GM19023 (cell line): Measurements from ENCODE around the gene TMIGD1.
"Not testable (repeated sequence)": the region's sequence is repeated elsewhere in the genome, so short reads cannot be mapped to it uniquely, and the experiment has no call there.

Source experiments
- ATAC-seq: cut with Tn5 transposase; IDR thresholded peaks from one replicate; pipeline ENCODE4 v1.9.1; 2021; ENCODE audit warnings: mild to moderate bottlenecking, moderate library complexity; ENCODE audit not compliant: unreplicated experiment

Gene TMIGD1

DNA sequence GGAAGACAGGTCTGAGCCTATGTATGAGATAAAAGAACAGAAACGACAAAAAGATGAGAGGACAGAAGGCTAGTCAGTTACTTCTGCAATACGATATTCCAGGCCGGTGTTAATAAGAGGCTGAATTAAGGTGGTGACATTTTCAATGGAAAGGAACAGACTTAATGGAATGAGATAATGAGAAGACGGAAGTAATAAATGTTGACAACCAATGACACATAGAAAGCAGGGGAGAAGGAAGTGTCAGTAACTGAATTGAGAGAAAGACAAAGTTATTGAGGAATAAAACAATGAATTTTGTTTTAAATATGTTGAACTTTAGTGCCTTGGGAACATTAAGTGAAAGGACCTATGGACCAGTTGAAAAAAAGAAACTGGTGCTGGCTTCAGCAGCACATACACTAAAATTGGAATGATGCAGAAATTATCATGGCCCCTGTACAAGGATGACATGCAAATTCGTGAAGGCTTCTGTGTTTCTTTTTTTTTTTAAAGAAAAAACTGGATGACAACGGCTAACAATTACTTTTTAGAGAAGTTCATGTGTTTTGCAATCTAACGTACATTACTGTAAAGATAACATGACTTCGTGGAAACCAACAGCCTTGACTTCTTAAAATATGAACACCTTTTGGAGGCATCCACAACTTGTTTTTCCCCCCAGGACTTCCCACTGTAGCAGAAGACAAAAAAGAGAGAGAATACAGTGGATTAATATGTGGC lies 26.4 kb upstream of the TMIGD1 start:
- ATAC-seq = no peak

GRCh38 chr17:30358055-30358760 lies 24.4 kb upstream of the TMIGD1 start:
- ATAC-seq = no peak

DNA sequence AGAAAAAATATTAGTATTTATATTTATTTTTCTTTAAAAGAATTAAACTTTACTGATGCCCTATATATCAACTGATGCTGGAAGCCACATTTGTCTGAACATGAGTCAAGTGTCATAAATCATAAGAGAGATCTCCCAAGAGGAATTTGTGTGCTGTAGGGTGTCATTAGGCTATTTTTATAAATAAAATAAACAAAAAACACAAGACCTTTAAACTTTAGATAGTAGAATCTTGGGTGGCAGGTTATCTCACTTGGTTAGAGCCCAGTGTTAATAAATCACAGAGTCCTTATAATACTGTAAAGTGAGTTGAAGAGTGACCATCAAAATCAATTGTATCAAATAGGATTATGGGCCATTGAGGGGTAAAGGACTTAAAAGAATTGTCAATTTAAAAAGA lies 23.6 kb upstream of the TMIGD1 start:
- no peak for ATAC-seq

- ATAC-seq = no peak
Measured at GRCh38 chr17:30354701-30355100, 20.8 kb upstream of the TMIGD1 start.

DNA sequence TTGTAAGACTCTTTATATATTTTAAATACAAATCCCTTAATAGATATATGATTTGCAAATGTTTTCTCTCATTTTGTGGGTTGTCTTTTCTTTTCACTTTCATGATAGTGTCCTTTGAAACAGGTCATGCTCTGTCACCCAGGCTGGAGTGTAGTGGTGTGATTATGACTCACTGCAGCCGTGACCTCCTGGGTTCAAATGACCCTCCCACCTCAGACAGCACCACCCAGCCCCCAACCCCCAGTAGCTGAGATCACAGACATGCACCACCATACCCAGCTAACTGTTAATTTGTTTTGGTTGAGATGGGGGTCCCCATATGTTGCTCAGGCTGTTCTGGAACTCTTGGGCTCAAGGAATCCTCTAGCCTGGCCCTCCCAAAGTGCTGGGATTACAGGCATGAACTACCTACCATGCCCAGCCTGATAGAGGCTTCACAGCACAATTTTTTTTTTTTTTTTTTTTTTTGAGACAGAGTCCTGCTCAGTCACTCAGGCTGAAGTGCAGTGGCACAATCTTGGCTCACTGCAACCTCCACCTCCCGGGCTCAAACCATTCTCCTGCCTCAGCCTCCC lies 18.5 kb upstream of the TMIGD1 start:
- no peak for ATAC-seq

DNA sequence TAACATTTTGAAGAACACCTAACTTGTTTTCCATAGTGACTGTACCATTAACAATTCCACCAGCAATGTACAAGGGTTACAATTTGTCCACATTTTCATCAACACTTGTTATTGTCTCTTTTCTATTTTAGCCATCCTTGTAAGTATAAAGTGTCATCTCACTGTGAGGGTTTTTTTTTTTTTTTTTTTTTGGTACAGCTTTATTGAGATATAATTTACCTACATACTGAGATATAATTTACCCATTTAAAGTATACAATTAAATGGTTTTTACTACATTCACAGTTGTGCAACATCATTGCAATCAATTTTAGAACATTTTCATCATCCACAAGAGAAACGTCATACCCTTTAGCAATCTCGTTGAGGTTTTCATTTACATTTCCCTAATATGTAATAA lies 17.9 kb upstream of the TMIGD1 start:
- no peak for ATAC-seq

DNA sequence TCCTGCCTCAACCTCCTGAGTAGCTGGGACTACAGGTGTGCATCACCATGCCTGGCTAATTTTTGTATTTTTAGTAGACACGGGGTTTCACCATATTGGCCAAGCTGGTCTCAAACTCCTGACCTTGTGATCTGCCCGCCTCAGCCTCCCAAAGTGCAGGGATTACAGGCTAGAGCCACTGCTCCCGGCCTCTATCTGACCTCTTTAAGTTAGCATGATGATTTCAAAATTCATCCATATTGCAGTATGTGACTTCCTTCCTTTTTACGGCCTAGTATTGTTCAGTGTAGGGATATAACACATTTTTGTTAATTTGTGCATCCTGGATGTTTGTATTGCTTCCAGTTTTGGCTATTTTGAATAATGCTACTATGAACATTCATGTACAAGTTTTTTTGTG lies 17.4 kb upstream of the TMIGD1 start:
- not testable (repeated sequence) for ATAC-seq

DNA sequence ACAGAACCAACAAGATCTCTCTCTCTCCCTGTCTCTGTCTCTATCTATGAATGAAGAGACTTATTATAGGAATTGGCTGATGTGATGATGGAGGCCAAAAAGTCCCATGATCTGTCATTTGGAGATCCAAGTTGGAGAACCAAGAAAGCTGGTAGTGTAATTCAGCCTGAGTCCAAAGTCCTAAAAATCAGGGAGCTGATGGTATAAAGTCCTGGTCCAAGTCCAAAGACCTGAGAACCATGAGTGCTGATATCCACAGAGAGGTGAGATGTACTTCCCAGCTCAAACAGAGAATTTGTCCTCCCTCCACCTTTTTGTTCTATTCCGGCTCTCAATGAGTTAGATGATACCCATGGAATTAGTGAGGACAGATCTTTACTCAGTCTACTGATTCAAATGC lies 15.4 kb upstream of the TMIGD1 start:
- no peak for ATAC-seq

- ATAC-seq = no peak
Measured at GRCh38 chr17:30347488-30347887, 13.6 kb upstream of the TMIGD1 start.

DNA sequence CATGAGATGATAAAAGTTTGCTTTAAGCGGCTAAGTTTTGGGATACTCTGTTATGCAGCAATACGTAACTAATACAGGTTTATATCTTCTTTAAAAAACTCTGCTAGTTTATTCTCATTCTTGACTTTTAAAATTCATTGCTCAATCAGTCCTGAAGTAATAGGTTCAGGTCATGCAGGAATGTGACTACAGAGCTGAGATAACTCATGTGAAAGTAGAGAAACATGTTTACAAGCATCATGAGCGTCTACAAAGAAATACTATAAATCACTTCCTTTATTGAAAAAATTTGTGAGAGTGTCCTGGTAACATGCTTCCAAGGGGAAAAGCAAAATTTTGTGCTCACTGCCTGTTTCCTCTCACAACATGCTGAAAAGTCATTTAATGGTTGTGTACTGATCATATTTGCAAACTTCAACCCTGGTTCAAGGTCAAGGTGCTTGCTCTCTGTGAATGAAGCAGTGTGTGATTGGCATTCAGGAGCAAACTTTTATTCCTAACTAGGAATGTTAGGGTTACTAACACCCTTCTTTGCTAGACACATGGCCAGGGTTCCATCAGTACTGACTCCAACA lies 12.5 kb upstream of the TMIGD1 start:
- no peak for ATAC-seq

- no peak for ATAC-seq
Measured at GRCh38 chr17:30345527-30346075, 11.7 kb upstream of the TMIGD1 start.

GRCh38 chr17:30345089-30345433 lies 11.2 kb upstream of the TMIGD1 start:
- no peak for ATAC-seq

GRCh38 chr17:30344283-30345088 lies 10.6 kb upstream of the TMIGD1 start:
- ATAC-seq = no peak

DNA sequence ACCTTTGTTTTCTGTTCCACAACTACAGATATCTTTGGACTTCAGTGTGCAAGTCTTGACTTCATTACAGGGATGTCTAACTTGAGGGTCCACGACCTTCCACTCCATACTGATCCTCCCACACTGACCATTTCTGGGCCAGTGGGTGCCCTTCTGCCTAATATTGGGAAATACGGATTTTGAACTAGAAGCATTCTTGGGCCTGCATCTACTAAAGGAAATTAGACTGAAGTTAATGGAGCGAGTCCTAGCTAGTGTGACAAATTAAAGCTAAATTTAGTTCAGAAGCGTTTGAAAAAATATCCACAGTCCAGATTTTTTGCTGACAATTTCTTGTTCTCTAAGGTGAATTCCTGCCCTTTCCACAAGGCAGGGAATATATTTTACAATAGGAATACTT lies 9.9 kb upstream of the TMIGD1 start:
- no peak for ATAC-seq

DNA sequence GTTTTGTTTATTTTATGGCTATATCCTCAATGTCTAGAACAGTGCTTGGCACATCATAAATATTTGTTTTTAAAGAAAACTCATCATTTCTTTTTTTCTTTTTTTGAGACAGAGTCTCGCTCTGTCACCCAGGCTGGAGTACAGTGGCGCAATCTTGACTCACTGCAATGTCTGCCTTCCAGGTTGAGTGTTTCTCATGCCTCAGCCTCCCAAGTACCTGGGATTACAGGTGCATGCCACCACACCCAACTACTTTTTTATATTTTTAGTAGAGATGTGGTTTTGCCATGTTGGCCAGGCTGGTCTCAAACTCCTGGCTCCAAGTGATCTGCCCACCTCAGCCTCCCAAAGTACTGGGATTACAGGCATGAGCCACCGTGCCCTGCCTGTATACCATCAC lies 9.4 kb upstream of the TMIGD1 start:
- ATAC-seq = not testable (repeated sequence)

- no peak for ATAC-seq
Measured at GRCh38 chr17:30341703-30342249, 7.9 kb upstream of the TMIGD1 start.

- no peak for ATAC-seq
Measured at GRCh38 chr17:30340801-30341356, 7.0 kb upstream of the TMIGD1 start.

GRCh38 chr17:30339086-30339485 lies 5.2 kb upstream of the TMIGD1 start:
- no peak for ATAC-seq

- no peak for ATAC-seq
Measured at GRCh38 chr17:30337393-30337999, 3.6 kb upstream of the TMIGD1 start.
